Motor neuron (in vitro differentiated cells): ENCODE measurements around the gene MEX3D. TPM values are rescaled to one million over a fixed set of nuclear protein-coding genes. Genes with fewer than 3 reads are reported as not detected.

ENCODE experiments used
- ATAC-seq, 8 experiments: fragments of 200-7000 bp; cut with Tn5 transposase; replicated peaks in 6 of 8; 2 replicates each; pipeline ENCODE4 v1.8.0; 2021; ENCODE audit warnings: mild to moderate bottlenecking in 8 of 8, moderate library complexity in 8 of 8
- H3K27ac ChIP-seq, 2 donors: fragments of 250-450 bp; sonication (Bioruptor Pico); 2 replicates each; pipeline ENCODE4 v1.9.0; 2021; ENCODE audit warnings: antibody characterized with exemption in 2 of 2, mild to moderate bottlenecking in 2 of 2, moderate library complexity in 1 of 2
- H3K4me1 ChIP-seq, 2 donors: fragments of 250-450 bp; sonication (Bioruptor Pico); replicated peaks in 1 of 2; 2 replicates each; pipeline ENCODE4 v1.6.1; 2021; ENCODE audit warnings: antibody characterized with exemption in 2 of 2, mild to moderate bottlenecking in 2 of 2, moderate library complexity in 1 of 2
- H3K4me3 ChIP-seq, 5 donors: fragments of 250-450 bp; sonication (Bioruptor Pico); 2 replicates each; pipeline ENCODE4 v1.9.0; 2021; ENCODE audit warnings: antibody characterized with exemption in 5 of 5, mild to moderate bottlenecking in 5 of 5, moderate library complexity in 4 of 5
- WGBS, 10 experiments: fragments of 450-650 bp; shearing (Covaris generic); methylation state at CpG; one replicate each; pipeline ENCODE4 v1.0.0; 2022; 5-methylcytosine and 5-hydroxymethylcytosine counted together
- in situ Hi-C, 9 experiments: fragments of 400-800 bp; cut with MboI; loops; one replicate each; pipeline ENCODE4 v1.15.0; 2021; ENCODE audit warnings: low sequenced_read_pairs in 9 of 9, low pct_unique_long_range_greater_than_20kb in 2 of 9; ENCODE audit not compliant: unreplicated experiment in 9 of 9
- total RNA-seq, 8 experiments: library from RNA; unstranded; fragments of 300-600 nt; gene quantifications; 2 replicates each; pipeline versions ENCODE4 v1.2.3 to v1.2.4, GENCODE V29; 2022

MEX3D gene
- total RNA-seq, 8 experiments from 2014 or later, result 3.2 to 46.9 (median 18.1) TPM

DNA sequence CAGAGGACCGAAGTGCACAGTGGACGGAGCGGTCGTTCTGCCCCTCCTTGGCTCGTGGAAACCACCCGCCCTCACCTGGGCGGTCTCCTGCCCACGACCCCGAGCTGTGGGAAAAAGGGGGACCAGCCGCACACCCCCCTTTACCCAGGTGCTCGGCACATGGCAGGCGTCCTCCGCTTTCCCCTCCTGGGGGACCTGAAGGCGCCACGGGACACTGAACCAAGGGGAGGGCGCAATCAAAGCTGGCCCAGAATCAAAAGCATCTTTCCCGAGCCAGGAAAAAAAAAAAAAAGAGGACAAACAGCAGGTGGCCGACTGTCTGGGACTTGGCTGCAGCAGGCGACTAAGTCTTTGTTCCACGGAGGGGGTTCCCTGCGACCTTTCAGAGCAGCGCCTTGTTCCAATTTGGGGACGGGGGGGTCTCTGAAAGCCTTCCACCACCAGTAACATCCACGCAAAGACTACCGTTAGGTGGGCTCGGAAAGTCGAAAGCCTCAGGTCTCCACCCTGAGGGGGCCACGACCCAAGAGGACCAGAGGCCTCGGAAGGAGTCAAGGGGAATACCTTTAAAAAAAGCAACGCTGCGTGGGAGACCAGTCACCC is 23.4 kb upstream of the MEX3D start:
- ATAC-seq, result no peak
- 0 to 1% (median 0%) methylated on average over 1 to 14 of the region's 31 CpGs; no CpG with 5 or more reads in 6 of the 10 experiments for WGBS, 10 experiments
- in situ Hi-C loops, result no loop called here

DNA sequence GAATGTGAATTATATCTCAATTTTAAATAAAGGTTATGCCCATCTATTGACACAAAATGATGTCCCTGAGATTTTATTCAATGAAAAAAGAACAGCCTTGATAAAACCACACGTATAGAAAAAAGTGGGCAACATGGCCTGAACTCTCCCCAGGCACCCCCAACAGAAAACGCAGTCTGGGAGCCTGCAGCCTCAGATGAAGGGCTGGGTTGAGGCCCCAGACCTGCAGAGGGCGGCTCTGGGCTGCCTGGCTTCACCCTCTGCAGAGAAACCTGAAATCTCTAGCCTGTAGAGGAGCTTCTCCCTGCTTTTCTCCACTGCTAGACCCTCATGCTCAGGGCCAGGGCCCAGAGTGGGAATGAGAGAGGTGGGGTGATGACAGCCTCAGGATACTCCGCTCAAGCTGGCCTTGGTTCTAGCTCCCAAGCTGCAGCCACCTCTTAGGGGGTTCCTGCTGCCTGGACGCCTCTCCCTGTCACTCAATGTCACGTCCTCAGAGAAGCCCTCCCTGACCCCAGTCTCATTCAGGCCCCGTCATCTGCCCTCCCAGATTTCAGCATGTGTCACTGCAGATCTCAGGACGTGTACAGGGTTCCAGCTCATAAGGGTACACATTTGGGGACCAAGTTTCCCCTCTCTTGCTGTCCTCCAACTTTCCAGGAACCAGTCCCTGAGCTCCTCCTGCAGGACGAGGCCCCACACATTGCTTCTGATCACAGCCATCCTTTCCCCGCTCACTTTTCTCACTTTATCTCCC is 22.7 kb upstream of the MEX3D start:
- peak in 4 of 8 experiments; percentile 2 to 22 (median 10) for ATAC-seq
- Histone ChIP-seq H3K4me1 (peaks cover 8 to 16% of the 10 kb centered on the region in 2 donors), H3K27ac (peak overlapping the region; percentile 98 to 99), H3K4me3 (peak overlapping the region; percentile 74 to 99 (median 91))
- 0 to 60% (median 29%) methylated on average over 1 to 4 of the region's 10 CpGs; no CpG with 5 or more reads in 2 of the 10 experiments for WGBS, 10 experiments
- in situ Hi-C loops, result no loop called here

More for the DNA sequence above, 23.4 kb upstream of the MEX3D start:
- H3K4me3 ChIP-seq, result peak overlapping the region; percentile 74 to 99 (median 91)
- H3K4me1 ChIP-seq, result peaks cover 8 to 16% of the 10 kb centered on the region in 2 donors
- peak overlapping the region; percentile 98 to 99 for H3K27ac ChIP-seq

DNA sequence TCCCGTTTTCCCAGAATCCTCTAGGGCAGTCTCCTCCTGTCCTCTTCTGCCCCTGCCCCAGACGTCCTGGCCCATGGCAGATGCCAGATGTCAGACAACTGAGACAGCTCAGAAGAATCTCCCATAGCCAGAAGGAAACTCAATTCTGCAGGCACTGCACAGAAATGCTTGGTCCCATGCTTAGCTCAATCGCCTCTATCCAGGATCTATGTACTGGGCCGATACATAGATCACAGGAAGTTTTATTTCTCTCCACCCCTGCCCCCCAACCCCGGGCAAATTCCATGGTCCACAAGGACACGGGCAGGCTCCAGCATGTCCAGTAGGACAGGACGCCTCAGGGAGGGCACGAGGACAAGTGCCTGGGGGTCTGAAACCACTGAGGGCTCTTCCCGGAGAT is 19.7 kb upstream of the MEX3D start:
- ATAC-seq, result no peak
- 56 to 94% (median 80%) methylated on average over 1 to 5 of the region's 9 CpGs; no CpG with 5 or more reads in 4 of the 10 experiments for WGBS, 10 experiments
- Histone ChIP-seq H3K4me3 (no peak overlapping the region), H3K4me1 (peaks cover 8 to 11% of the 10 kb centered on the region in 2 donors), H3K27ac (no peak overlapping the region)
- in situ Hi-C loops, result no loop called here

DNA sequence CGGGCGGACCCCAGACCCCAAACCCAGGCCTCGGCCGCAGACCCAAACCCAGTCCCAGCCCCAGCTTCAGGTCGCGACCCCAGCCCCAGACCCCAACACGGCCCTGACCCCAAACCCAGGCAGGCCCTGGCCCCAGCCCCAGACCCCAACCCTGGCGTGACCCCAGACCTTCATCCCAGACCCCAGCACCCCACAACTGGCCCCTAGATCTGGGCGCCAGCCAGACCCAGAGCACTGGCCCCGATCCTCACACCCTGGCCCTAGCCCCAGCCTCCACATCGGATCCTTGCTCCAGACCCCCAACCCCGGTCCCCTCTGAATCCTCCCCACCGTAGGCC is 17.1 kb upstream of the MEX3D start:
- H3K27ac ChIP-seq, result no peak overlapping the region
- no peak overlapping the region for H3K4me3 ChIP-seq
- peak in 3 of 8 experiments; percentile 7 to 25 (median 18) for ATAC-seq
- peaks cover under 1 to 3% of the 10 kb centered on the region in 2 donors for H3K4me1 ChIP-seq
- in situ Hi-C loops, result no loop called here
- no CpG with 5 or more reads among the region's 13 CpGs for WGBS, 10 experiments

DNA sequence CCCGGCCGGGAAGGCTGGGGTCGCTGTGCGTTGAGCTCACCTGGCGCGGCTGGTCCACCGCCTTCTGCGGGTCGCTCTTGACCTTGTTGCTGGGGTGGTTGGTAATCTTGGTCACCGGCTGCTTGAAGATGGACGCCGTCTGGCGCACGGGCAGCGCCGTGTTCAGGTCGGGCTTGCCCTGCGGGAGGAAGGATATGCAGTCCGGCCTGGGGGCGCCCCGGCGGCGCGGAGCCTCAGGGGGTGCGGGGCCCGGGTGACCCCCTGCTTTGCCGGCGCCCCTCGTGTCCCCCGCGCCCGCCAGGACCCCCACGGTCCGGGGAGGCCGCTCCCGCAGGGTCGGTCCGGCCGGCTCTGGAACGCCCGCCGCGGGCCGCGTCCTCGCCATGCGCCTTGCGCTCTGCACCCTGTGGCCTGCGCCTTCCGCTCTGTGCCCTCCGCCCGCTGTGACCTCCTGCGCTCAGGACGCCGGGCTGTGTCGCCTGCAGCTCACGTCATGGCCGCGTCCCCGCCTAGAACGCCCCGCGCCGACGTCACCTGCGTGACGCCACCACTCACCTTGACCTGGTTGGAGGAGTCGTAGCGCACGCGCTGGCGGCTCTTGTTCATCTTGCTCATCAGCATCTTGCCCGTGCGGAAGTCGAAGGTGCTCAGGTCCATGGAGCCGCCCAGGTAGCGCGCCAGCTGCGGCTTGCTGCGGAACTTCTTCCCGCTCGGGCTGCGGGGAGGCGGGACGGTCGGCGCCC is 16.5 kb upstream of the MEX3D start:
- H3K4me1 ChIP-seq, result no peaks in the 10 kb centered on the region
- in situ Hi-C loops, result no loop called here
- ATAC-seq, result peak in 3 of 8 experiments; percentile 17 to 33 (median 29)
- H3K4me3 ChIP-seq, result no peak overlapping the region
- H3K27ac ChIP-seq, result no peak overlapping the region
- WGBS, 10 experiments, result 90 to 97% (median 94%) methylated on average over 2 to 10 of the region's 87 CpGs; no CpG with 5 or more reads in 7 of the 10 experiments

DNA sequence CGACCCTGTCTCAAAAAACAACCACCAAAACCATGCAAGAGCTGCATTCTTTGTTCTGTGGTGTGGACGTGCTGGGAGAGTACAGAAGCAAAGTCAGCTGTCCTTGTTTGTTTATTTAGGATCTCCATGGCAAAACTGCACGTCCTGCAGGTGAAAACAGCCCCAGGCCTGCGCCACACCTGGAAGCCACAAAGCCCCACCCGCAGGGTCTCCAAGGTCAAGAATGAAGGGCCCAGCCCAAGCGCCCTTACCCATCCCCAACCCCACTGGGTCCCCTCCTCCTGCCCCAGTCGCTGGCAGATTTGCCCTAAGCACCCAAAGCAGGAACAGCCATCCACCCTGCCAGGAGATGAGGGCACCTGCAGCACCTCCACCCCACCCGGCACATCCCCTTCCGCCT is 14.1 kb upstream of the MEX3D start:
- Histone ChIP-seq H3K4me3 (no peak overlapping the region), H3K27ac (no peak overlapping the region), H3K4me1 (no peaks in the 10 kb centered on the region)
- in situ Hi-C loops, result no loop called here
- no peak for ATAC-seq
- WGBS, 10 experiments, result 50 to 100% (median 100%) methylated on average over 1 to 2 of the region's 9 CpGs; no CpG with 5 or more reads in 5 of the 10 experiments

DNA sequence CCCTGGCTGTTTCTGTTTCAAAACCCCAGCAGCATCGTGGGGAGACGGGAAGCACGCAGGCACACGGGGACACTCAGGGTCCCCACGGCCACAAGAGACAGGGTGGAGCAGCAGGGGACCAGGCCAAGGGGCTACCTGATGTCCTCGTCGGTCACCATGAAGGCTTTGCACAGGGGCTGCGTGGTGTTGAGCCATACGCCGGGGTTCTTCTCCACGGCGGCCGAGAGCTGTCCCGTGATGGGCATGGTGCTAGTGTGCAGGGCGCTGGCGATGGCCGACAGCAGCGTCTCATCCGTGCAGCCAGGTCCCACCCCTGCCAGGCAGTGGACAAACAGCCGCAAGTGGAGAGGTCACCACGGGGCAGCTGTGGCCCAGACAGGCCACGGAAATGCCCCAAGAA is 12.8 kb upstream of the MEX3D start:
- H3K4me1 ChIP-seq, result no peaks in the 10 kb centered on the region
- in situ Hi-C loops, result no loop called here
- ATAC-seq, result no peak
- WGBS, 10 experiments, result 92 to 100% (median 98%) methylated on average over 1 to 11 of the region's 22 CpGs; no CpG with 5 or more reads in 7 of the 10 experiments
- no peak overlapping the region for H3K27ac ChIP-seq
- no peak overlapping the region for H3K4me3 ChIP-seq

DNA sequence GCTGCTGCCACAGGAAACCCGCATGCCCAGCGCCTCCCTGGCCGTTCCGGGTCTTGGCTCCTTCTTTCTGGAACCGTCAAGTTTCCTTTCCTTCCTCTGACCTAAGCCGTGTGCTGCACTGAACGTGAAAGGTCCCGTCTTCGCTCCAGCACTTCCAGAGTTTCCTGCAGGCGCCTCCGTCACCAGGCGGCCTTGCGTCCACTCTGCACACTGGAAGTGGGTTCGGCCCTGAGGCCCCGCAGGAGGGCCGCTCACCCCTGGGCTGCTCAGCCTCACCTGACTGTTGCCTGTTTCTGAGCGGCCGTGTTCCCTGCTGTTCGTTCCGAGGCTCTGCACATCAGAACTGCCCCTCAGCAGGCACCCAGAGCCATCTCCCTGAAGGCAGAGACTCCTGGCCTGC is 12.3 kb upstream of the MEX3D start:
- in situ Hi-C loops, result no loop called here
- H3K27ac ChIP-seq, result no peak overlapping the region
- H3K4me1 ChIP-seq, result no peaks in the 10 kb centered on the region
- H3K4me3 ChIP-seq, result no peak overlapping the region
- ATAC-seq, result no peak
- 80 to 100% (median 96%) methylated on average over 1 to 11 of the region's 20 CpGs; no CpG with 5 or more reads in 4 of the 10 experiments for WGBS, 10 experiments

DNA sequence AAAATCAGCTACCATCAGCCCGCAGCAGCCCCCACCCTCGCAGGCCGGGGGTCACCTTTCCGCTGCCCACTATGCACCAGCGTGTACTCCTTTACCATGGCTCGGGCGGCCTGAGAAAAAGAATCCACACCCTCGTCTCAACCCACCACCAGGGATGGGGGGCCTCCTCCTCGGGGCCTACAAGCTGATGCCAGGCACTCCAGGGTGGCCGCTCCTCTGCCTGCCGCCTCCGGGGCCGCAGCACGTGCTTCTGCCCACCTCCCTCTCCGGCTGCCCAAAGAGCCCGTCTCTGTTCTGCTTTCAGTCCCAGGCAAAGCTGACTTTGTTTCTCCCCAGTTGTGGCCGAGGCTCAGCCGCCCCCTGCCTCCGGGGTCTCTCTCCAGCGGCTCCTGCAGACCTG is 11.1 kb upstream of the MEX3D start:
- no peak for ATAC-seq
- 83 to 100% (median 93%) methylated on average over 1 to 9 of the region's 20 CpGs; no CpG with 5 or more reads in 4 of the 10 experiments for WGBS, 10 experiments
- no peak overlapping the region for H3K27ac ChIP-seq
- H3K4me3 ChIP-seq, result no peak overlapping the region
- in situ Hi-C loops, result no loop called here
- H3K4me1 ChIP-seq, result no peaks in the 10 kb centered on the region

DNA sequence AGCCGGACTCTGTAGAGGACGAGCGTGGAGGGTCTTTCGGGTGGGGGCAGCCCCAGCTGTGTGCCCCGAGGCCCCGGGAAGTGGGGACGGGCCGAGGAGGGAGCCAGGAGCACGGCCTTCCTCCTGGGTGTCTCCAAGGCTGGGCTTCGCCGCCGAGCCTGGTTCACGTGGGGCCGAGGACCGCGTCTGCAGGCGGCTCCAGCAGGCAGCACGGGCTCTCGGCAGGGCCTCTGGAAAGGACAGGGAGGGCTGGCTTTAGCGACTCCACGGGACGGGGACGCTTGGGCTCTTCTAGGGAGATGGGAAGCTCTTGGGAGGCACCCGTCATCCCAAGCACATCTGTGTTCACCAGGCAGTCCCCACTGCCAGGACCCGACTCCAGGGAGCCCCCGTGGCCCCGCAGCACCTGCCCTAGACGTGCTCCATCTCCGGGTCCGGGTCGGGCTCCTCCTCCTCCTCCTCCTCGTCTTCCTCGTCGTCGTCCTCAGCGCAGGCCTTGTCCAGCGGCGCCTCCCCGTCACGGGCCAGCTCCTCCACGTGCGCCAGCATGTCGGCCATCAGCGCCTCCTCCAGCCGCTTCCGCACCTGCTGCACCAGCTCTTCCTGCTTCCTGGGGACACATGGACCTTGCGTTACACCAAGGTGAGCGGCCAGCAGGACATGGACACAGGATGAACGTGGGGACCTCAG is 9.9 kb upstream of the MEX3D start:
- no peaks in the 10 kb centered on the region for H3K4me1 ChIP-seq
- 73 to 100% (median 86%) methylated on average over 1 to 20 of the region's 49 CpGs; no CpG with 5 or more reads in 6 of the 10 experiments for WGBS, 10 experiments
- no peak overlapping the region for H3K27ac ChIP-seq
- H3K4me3 ChIP-seq, result no peak overlapping the region
- in situ Hi-C loops, result no loop called here
- peak in 4 of 8 experiments; percentile 5 to 17 (median 8) for ATAC-seq

DNA sequence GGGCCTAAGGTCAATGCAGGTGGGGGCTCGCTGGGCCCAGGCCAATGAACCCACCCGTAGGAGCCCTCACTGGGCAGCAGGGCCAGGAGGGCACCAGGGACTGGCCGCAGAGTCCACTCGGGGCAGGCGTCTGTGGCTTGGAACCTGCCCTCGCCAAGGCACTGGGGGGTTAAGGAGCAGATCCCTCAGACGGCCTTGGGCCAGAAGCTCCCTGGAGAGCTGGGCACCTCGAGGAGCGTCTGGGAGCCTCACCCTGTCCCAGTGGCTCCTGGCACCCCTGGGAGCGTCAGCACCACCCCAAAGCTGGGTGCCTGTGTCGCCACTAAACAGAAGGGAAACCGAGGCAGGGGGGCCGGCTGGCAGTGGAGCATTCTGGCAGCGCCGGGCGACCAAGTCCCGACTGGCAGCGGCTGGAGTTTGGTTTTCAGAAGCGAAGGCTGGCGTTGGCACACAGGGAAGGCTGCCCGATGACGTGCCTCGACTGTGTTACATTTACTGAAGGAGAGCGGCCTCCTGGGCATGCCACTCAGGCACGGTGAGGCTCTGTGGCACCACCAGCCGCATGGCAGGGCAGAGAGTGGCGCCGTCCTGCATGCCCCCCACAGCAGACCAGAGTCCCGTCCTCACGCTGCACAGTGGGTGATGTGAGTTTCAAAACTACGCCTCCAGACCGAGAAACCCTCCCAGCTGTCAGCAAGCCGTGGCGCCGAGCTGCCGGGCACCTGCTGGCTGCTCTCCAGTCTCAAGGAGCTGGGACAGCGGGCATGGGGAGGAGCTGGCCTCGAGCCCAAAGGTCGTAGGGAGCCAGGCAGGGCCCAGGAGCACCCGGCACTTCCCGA is 9.2 kb upstream of the MEX3D start:
- ATAC-seq, result peak in 5 of 8 experiments; percentile 5 to 20 (median 6)

More for the DNA sequence above, 9.2 kb upstream of the MEX3D start:
- no peaks in the 10 kb centered on the region for H3K4me1 ChIP-seq
- in situ Hi-C loops, result no loop called here
- H3K27ac ChIP-seq, result no peak overlapping the region
- H3K4me3 ChIP-seq, result no peak overlapping the region
- WGBS, 10 experiments, result 60 to 91% (median 84%) methylated on average over 1 to 15 of the region's 41 CpGs; no CpG with 5 or more reads in 5 of the 10 experiments
